ENCODE measurements around the gene TRAF4. TPM values are rescaled to one million over a fixed set of nuclear protein-coding genes. Genes with fewer than 3 reads are reported as not detected.
"Not testable (repeated sequence)": the region's sequence is repeated elsewhere in the genome, so short reads cannot be mapped to it uniquely, and the experiment has no call there.

The TRAF4 gene
- total and polyA plus RNA-seq, 4 donors = 33.6 to 171 (median 112) TPM

DNA sequence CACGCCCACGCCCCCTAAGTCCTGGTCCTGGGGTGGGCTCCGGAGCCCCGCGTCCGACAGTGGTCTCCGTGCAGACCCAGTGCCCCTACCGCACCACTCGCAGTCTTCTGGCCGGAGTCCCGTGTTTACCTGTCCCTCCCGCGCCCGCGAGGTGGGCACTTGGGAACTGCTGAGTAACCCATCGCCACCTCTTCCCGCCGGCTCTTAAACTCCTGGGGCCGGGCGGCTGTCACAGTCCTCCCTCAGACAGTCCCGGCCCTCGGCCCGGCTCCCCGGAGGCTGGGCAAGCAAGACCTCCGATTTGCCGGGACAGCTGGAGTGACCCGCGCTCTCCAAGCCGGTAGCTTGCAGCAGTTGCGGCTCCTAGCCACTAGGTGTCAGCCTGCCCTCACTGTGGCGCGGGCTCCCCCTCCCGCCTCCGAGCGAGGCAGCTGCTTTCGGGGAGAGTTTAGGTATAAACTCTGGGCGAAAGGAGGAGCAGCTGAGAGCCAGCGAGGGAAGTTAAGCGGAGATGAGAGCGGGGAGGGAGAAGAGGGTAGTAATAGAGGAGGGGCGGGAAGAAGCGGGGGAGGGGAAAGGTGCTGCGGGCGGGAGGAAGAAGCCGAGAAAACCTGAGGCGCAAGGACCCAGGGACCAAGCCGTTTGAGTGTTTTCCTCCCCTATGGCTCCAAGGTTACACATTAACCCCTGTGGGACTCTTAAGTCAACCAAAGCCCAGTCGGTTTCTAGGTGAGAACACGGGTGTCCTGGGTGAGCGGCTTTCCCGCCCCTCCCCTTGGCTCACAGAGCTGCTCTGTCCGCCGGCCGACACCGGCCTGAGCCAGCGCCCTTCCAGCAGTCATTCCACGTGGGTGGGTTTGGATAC, 17.0 kb upstream of the TRAF4 start:
- Histone ChIP-seq H3K4me3 (ENCODE audit: low read depth, low read length) (peak overlapping the region; percentile 64), H3K36me3 (ENCODE audit: control insufficient read depth, insufficient read depth, low read length) (peaks cover 33% of the 10 kb centered on the region), H3K4me1 (ENCODE audit: control insufficient read depth, insufficient read depth, low read length) (peaks cover 55% of the 10 kb centered on the region), H3K9me3 (ENCODE audit: control insufficient read depth, insufficient read depth, low read length) (no peaks in the 10 kb centered on the region), H3K27ac (ENCODE audit: low read depth, low read length) (peak overlapping the region; percentile 98), H3K27me3 (ENCODE audit: control insufficient read depth, insufficient read depth, low read length) (no peaks in the 10 kb centered on the region)
- peak in 4 of 6 donors; percentile 82 to 97 (median 92) for DNase-seq (ENCODE audit: low read depth in 4 of 6, low spot score in 6 of 6)
- under 1% methylated on average over 56 of the region's 57 CpGs for WGBS (ENCODE audit: insufficient coverage)

- Histone ChIP-seq H3K4me3 (ENCODE audit: low read depth, low read length) (peak within 1 kb of the TSS; percentile 96), H3K36me3 (ENCODE audit: control insufficient read depth, insufficient read depth, low read length) (peaks cover 15% of the 10 kb centered on the region), H3K27me3 (ENCODE audit: control insufficient read depth, insufficient read depth, low read length) (no peaks in the 10 kb centered on the region), H3K9me3 (ENCODE audit: control insufficient read depth, insufficient read depth, low read length) (no peaks in the 10 kb centered on the region), H3K4me1 (ENCODE audit: control insufficient read depth, insufficient read depth, low read length) (peaks cover 43% of the 10 kb centered on the region), H3K27ac (ENCODE audit: low read depth, low read length) (peak within 1 kb of the TSS; percentile 98)
- peak in 3 of 6 donors; percentile 80 to 96 (median 95) for DNase-seq (ENCODE audit: low read depth in 4 of 6, low spot score in 6 of 6)
- WGBS (ENCODE audit: insufficient coverage) = under 1% methylated on average over 55 of the region's 64 CpGs
Observed at GRCh38 chr17:28728364-28729200, 15.2 kb upstream of the TRAF4 start, which contains the start of gene NEK8. NEK8 (plus strand) TSS chr17:28728788; CDS start chr17:28728814, 26 bp downstream.

- WGBS (ENCODE audit: insufficient coverage) = 77% methylated on average over 7 of the region's 11 CpGs
- peaks cover 4% of the 10 kb centered on the region for H3K36me3 ChIP-seq (ENCODE audit: control insufficient read depth, insufficient read depth, low read length)
- no peaks in the 10 kb centered on the region for H3K9me3 ChIP-seq (ENCODE audit: control insufficient read depth, insufficient read depth, low read length)
- H3K4me1 ChIP-seq (ENCODE audit: control insufficient read depth, insufficient read depth, low read length) = peaks cover 40% of the 10 kb centered on the region
- no peak for DNase-seq (ENCODE audit: low read depth in 4 of 6, low spot score in 6 of 6)
- no peak overlapping the region for H3K27ac ChIP-seq (ENCODE audit: low read depth, low read length)
- no peak overlapping the region for H3K4me3 ChIP-seq (ENCODE audit: low read depth, low read length)
- H3K27me3 ChIP-seq (ENCODE audit: control insufficient read depth, insufficient read depth, low read length) = no peaks in the 10 kb centered on the region
Observed at GRCh38 chr17:28729950-28730330, 13.9 kb upstream of the TRAF4 start.

GRCh38 chr17:28733346-28733745, 10.5 kb upstream of the TRAF4 start:
- no peak for DNase-seq (ENCODE audit: low read depth in 4 of 6, low spot score in 6 of 6)
- WGBS (ENCODE audit: insufficient coverage) = no CpG with 5 or more reads among the region's 1 CpG
- peaks cover 9% of the 10 kb centered on the region for H3K36me3 ChIP-seq (ENCODE audit: control insufficient read depth, insufficient read depth, low read length)
- no peaks in the 10 kb centered on the region for H3K9me3 ChIP-seq (ENCODE audit: control insufficient read depth, insufficient read depth, low read length)
- no peaks in the 10 kb centered on the region for H3K27me3 ChIP-seq (ENCODE audit: control insufficient read depth, insufficient read depth, low read length)
- H3K27ac ChIP-seq (ENCODE audit: low read depth, low read length) = peak overlapping the region; percentile 33
- no peak overlapping the region for H3K4me3 ChIP-seq (ENCODE audit: low read depth, low read length)
- H3K4me1 ChIP-seq (ENCODE audit: control insufficient read depth, insufficient read depth, low read length) = peaks cover 11% of the 10 kb centered on the region

DNA sequence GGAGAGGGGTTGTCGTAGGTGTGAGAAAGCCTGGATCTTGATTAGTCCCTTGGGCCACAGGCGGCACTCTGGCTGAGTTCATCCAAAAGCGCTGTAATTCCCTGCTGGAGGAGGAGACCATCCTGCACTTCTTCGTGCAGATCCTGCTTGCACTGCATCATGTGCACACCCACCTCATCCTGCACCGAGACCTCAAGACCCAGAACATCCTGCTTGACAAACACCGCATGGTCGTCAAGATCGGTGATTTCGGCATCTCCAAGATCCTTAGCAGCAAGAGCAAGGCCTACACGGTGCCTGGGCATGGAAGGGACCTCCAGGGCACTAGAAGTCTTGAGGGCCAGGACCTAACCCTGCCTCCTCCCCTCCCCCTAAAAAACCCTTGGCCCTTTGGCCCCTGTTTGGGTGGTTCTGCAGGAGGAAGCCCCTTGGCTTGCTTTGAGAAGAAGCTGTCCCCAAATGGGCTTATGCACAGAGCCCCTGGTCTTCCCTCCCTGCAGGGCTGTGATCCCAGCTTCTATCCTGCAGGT, 9.0 kb upstream of the TRAF4 start:
- H3K27me3 ChIP-seq (ENCODE audit: control insufficient read depth, insufficient read depth, low read length) = no peaks in the 10 kb centered on the region
- no peaks in the 10 kb centered on the region for H3K9me3 ChIP-seq (ENCODE audit: control insufficient read depth, insufficient read depth, low read length)
- no peak overlapping the region for H3K4me3 ChIP-seq (ENCODE audit: low read depth, low read length)
- H3K36me3 ChIP-seq (ENCODE audit: control insufficient read depth, insufficient read depth, low read length) = peaks cover 15% of the 10 kb centered on the region
- H3K4me1 ChIP-seq (ENCODE audit: control insufficient read depth, insufficient read depth, low read length) = no peaks in the 10 kb centered on the region
- no peak overlapping the region for H3K27ac ChIP-seq (ENCODE audit: low read depth, low read length)
- 95% methylated on average over 9 of the region's 10 CpGs for WGBS (ENCODE audit: insufficient coverage)
- DNase-seq (ENCODE audit: low read depth in 4 of 6, low spot score in 6 of 6) = no peak

- Histone ChIP-seq H3K4me1 (ENCODE audit: control insufficient read depth, insufficient read depth, low read length) (no peaks in the 10 kb centered on the region), H3K9me3 (ENCODE audit: control insufficient read depth, insufficient read depth, low read length) (no peaks in the 10 kb centered on the region), H3K4me3 (ENCODE audit: low read depth, low read length) (no peak overlapping the region), H3K27me3 (ENCODE audit: control insufficient read depth, insufficient read depth, low read length) (no peaks in the 10 kb centered on the region), H3K36me3 (ENCODE audit: control insufficient read depth, insufficient read depth, low read length) (peaks cover 15% of the 10 kb centered on the region), H3K27ac (ENCODE audit: low read depth, low read length) (no peak overlapping the region)
- DNase-seq (ENCODE audit: low read depth in 4 of 6, low spot score in 6 of 6) = no peak
- 80% methylated on average over 4 of the region's 5 CpGs for WGBS (ENCODE audit: insufficient coverage)
Observed at GRCh38 chr17:28735242-28735722, 8.5 kb upstream of the TRAF4 start.

GRCh38 chr17:28735913-28736769, 7.7 kb upstream of the TRAF4 start:
- not testable (repeated sequence) for H3K9me3 ChIP-seq (ENCODE audit: control insufficient read depth, insufficient read depth, low read length); H3K27ac ChIP-seq (ENCODE audit: low read depth, low read length); H3K27me3 ChIP-seq (ENCODE audit: control insufficient read depth, insufficient read depth, low read length); H3K4me1 ChIP-seq (ENCODE audit: control insufficient read depth, insufficient read depth, low read length); H3K4me3 ChIP-seq (ENCODE audit: low read depth, low read length); DNase-seq (ENCODE audit: low read depth in 4 of 6, low spot score in 6 of 6)
- peaks cover 16% of the 10 kb centered on the region for H3K36me3 ChIP-seq (ENCODE audit: control insufficient read depth, insufficient read depth, low read length)
- no CpG with 5 or more reads among the region's 8 CpGs for WGBS (ENCODE audit: insufficient coverage)

DNA sequence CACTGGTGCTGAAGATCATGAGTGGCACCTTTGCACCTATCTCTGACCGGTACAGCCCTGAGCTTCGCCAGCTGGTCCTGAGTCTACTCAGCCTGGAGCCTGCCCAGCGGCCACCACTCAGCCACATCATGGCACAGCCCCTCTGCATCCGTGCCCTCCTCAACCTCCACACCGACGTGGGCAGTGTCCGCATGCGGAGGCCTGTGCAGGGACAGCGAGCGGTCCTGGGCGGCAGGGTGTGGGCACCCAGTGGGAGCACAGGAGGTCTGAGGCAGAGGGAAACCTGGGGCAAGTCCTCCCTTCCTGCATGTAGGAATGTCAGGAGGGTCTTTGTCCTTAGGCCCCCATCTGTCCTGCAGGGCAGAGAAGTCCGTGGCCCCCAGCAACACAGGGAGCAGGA, 6.5 kb upstream of the TRAF4 start:
- Histone ChIP-seq H3K9me3 (ENCODE audit: control insufficient read depth, insufficient read depth, low read length) (no peaks in the 10 kb centered on the region), H3K4me3 (ENCODE audit: low read depth, low read length) (no peak overlapping the region), H3K27ac (ENCODE audit: low read depth, low read length) (no peak overlapping the region), H3K4me1 (ENCODE audit: control insufficient read depth, insufficient read depth, low read length) (peaks cover 15% of the 10 kb centered on the region), H3K36me3 (ENCODE audit: control insufficient read depth, insufficient read depth, low read length) (peaks cover 18% of the 10 kb centered on the region), H3K27me3 (ENCODE audit: control insufficient read depth, insufficient read depth, low read length) (no peaks in the 10 kb centered on the region)
- 95% methylated on average over 9 of the region's 12 CpGs for WGBS (ENCODE audit: insufficient coverage)
- no peak for DNase-seq (ENCODE audit: low read depth in 4 of 6, low spot score in 6 of 6)
